RWPE1 (cell line): Measurements from ENCODE around the gene FILIP1L.

Experiments
- CTCF ChIA-PET: fragments of 350-600 bp; sonication (Branson Sonifier 250); formaldehyde crosslinking; extraction: SDS; loops from one replicate; lab custom pipeline; 2021; lab: Yijun Ruan, JAX
- POLR2A ChIA-PET: fragments of 400-600 bp; formaldehyde crosslinking; extraction: SDS; loops from one replicate; lab custom pipeline; 2020; ENCODE audit warnings: antibody characterized with exemption; ENCODE audit not compliant: low non-redundant PET; lab: Yijun Ruan, JAX
- DNase-seq: peaks from one replicate; pipeline ENCODE4 v3.0.0; 2012; ENCODE audit warnings: low spot score
- H3K27ac ChIP-seq: fragments of 450-650 bp; 2 replicates; pipeline ENCODE4 v1.5.1; 2017
- CTCF ChIP-seq: fragments of 450-650 bp; conservative IDR thresholded peaks from 2 replicates; pipeline ENCODE4 v1.5.1; 2017; ENCODE audit warnings: low read depth, mild to moderate bottlenecking

The FILIP1L gene

GRCh38 chr3:99997293-99997692 is 117.0 kb downstream of the FILIP1L start:
- no peak for DNase-seq
- H3K27ac ChIP-seq: no peak overlapping the region
- POLR2A ChIA-PET: no interaction called here
- TF ChIP-seq CTCF: no peak
- CTCF ChIA-PET: no interaction called here

DNA sequence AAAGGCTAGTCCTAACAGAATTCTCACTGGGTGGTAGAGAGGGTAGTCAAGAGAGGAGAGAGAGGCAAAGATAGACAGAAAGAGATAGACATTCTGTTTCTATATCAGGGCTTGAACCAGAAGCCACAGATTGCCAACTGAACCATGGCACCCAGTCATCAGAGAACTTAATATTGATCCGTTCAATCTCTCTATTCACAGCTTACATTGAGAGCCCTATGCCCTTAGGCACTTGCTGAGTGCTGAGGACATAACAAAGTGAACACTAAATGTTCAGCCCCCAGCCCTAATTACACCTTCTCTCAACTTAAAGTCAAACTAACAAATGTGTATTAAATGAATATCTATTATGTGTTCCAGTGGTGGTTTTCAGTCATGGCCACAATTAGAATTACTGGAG is 124.1 kb downstream of the FILIP1L start:
- ChIA-PET POLR2A (no interaction called here), CTCF (no interaction called here)
- H3K27ac ChIP-seq: no peak overlapping the region
- no peak for TF ChIP-seq CTCF
- no peak for DNase-seq

GRCh38 chr3:99984668-99985067 is 129.6 kb downstream of the FILIP1L start:
- H3K27ac ChIP-seq: no peak overlapping the region
- POLR2A ChIA-PET: no interaction called here
- DNase-seq: no peak
- CTCF ChIA-PET: no interaction called here
- no peak for TF ChIP-seq CTCF

DNA sequence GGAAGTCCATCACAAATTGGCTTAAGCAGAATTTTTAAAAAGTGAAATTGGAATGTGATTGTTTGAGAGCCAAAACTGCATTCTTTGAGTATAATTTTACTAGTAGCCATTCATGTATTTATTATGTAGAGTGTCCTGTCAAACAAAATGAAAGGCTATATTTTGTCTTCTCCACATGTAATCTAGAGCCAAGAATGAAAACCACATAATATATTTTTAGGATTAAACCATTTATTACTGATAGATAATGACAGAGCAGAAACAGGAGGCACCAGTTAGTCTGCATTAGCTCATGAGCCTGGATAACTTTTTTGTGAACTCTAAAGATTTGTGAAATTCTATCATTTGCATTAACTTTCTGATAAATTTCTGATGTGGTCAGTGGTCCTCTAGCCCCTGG is 130.2 kb downstream of the FILIP1L start:
- no peak overlapping the region for H3K27ac ChIP-seq
- no peak for TF ChIP-seq CTCF
- ChIA-PET CTCF (interaction anchor here (0.5 kb wide), 1 partner anchor 414 kb away, joined by 4 read pairs; no protein-coding TSS in a partner anchor), POLR2A (no interaction called here)
- no peak for DNase-seq

GRCh38 chr3:99982650-99983049 is 131.7 kb downstream of the FILIP1L start:
- TF ChIP-seq CTCF: no peak
- H3K27ac ChIP-seq: no peak overlapping the region
- ChIA-PET CTCF (interaction anchor here (1.1 kb wide), 1 partner anchor 44 kb away, joined by 4 read pairs; no protein-coding TSS in a partner anchor), POLR2A (no interaction called here)
- no peak for DNase-seq

DNA sequence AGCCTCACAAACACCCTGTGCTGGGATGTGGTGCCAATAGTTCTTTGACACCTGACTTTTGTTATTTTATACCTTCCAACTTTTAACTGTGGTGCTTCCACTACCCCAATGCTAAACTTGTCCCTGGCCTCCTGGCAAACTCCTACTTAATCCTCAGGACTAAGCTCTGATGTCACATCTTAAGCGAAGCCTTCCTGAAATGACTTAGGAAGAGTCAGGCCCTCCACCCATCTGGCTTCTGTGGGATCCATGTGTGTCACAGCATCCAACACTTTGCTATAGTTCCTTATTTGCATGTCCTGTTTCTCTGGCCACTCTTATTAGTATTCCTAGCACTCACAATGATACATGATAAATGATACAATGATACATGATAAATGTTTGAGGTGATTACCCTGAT is 133.2 kb downstream of the FILIP1L start:
- DNase-seq: no peak
- ChIA-PET POLR2A (no interaction called here), CTCF (no interaction called here)
- no peak overlapping the region for H3K27ac ChIP-seq
- no peak for TF ChIP-seq CTCF

GRCh38 chr3:99980606-99981005 is 133.7 kb downstream of the FILIP1L start:
- no peak overlapping the region for H3K27ac ChIP-seq
- TF ChIP-seq CTCF: no peak
- CTCF ChIA-PET: no interaction called here
- POLR2A ChIA-PET: no interaction called here
- no peak for DNase-seq
